Measurements from ENCODE around the gene POLN.
"Not testable (repeated sequence)": the region's sequence is repeated elsewhere in the genome, so short reads cannot be mapped to it uniquely, and the experiment has no call there.

POLN gene

DNA sequence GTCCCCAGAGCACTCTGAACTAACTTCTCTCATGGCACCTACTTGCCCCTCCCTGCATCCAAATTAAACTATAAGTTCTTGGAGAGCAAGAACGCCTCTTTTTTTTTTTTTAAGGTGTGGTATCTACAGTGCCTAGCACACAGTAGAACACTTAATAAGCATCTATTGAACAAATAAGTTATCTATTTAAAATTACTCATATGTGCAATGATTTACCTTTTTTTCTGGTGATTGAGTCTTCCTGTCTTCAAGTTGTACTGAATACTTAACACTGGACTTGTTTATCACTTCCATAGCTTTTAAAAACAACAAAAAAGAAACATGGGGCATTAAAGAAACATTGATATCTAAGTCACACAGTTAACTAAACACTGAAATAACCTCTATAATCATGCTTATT lies 29.1 kb downstream of the POLN start:
- no peak for DNase-seq

DNA sequence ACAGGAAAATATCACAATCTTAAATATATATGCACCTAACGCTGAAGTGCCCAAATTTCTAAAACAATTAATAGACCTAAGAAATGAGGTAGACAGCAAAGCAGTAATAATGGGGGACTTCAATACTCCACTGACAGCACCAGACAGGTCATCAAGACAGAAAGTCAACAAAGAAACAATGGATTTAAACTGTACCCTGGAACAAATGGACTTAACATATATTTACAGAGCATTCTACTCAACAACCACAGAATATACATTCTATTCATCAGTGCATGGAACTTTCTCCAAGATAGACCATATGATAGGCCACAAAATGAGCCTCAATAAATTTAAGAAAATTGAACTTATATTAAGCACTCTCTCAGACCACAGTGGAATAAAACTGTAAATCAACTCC lies 39.1 kb downstream of the POLN start:
- not testable (repeated sequence) for DNase-seq

DNA sequence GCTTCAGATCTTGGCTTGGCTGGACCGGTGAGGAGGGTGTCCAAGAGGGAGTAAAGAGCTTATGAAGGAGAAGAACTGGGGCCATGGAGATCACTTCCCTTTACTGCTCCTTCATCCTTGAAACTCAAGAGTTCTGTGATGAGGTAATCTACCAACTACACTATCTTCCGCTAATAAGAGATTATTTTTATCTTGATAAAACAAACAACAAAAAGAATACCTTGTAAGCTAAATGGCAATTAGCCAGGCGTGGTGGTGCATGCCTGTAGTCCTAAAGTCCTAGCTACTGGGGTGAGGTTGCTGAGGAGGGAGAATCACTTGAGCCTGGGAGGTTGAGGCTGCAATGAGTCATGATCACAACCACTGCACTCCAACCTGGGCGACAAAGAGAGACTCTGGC lies 47.4 kb downstream of the POLN start:
- DNase-seq, result no peak

DNA sequence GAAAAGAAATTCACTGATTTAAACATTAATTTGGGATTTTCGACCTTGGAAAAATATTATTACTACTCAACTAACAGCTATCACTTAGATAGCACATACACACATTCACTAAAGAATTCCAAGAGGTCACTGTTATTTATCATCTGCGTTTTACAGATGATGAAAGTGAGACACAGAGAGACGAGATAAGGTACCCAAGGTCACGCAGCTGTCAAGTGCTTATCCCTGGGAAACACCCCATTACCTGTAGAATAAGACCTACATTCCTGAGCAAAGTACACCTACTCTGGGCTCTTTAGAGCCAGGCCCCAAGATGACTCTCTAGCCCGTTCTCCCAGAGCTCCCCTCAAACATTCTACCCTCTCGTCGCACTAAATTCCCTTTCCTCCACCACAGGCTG lies 48.6 kb downstream of the POLN start:
- DNase-seq, result no peak

DNA sequence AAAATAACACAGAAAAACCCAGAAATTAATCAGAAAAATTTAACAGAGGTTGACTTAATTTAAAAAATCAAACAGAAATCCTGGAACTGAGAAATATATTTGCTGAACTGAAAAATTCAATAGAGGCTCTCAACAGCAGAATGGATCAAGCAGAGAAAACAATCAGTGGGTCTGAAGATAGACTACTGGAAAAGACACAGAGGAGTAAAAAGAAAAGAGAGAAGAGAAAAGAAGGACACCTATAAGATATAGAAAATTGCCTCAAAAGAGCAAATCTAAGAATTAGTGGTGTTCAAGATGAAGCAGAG lies 55.1 kb downstream of the POLN start:
- DNase-seq, result no peak

DNA sequence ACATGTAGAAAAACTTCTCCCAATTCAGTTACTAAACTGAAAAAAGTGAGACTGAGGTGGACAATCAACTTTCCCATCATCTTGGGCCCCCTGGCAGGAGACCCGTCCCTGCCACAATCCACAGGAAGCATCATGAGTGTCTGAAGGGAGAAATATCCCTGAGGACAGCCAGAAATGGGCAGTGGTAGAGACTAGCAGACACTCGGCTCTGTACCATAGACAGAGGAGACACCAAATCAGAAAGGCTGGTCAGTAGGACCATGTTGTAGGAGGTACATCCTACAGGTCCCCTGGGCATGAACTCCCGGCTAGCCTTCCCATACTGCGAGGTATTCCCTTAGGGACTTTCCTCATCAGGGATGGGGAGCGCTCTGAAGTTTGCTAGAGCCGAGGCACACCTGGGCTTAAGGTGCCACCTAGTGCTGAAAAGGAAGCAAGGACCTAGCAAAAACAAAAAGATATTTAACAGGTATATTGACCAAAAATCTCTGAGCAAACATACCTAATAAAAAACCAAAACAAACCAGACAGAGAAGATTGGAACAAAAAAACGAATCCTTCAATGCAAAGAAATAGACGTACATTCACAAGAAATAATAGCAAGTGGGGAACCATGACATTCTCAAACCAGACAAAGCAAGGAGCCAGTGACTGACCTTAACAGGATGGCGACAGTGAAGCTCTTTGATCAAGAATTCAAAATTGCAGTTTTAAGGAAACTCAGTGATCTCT lies 55.6 kb downstream of the POLN start:
- no peak for DNase-seq

DNA sequence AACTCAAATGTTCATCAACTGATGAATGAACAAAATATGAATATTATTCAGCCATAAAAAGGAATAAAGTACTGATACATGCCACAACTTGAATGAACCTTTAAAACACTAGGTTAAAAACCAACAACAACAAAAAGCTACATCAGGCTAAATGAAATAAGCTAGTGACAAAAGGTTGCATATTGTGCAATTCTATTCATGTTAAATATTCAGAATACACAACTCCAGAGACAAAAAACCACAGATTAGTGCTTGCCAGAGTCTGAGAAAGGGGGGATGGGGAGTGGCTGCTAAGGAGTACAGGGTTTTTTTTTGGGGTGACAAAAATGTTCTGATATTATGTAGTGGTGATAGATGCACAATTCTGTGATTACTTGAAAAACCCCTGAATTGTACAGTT lies 58.5 kb downstream of the POLN start:
- no peak for DNase-seq

DNA sequence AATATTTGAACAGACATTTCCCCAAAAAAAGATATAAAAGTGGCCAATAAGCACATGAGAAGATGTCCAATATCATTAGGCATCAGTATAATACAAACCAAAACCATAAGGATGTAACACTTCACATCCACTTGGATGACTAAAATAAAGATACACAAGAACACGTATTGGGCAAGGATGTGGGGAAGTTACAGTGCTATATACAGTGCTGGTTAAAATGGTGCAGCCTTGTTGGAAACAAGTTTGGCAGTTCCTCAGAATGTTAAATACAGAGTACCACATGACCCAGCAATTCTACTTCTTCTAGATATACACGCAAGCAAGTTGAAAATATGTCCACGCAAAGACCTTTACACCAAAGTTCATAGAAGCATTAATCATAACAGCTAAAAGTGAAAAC lies 58.9 kb downstream of the POLN start:
- DNase-seq, result no peak

DNA sequence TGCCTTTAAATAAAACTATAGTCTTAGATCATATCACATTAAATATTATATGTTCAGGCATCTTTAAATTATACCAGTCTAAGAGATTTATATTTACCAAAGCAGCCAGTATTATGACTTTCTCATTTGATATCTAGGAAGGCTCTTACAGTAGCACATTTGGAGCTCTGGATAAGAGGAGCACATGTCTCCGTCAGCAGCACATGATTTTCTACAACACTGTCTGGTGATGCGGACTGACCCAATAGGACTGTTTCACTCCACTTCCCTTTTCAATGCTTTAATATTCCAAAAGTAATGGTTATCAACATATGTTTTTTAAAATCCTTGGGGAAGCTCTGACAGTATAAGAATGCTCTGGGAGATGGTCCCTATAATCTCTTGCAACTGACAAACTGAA lies 61.5 kb downstream of the POLN start:
- no peak for DNase-seq

DNA sequence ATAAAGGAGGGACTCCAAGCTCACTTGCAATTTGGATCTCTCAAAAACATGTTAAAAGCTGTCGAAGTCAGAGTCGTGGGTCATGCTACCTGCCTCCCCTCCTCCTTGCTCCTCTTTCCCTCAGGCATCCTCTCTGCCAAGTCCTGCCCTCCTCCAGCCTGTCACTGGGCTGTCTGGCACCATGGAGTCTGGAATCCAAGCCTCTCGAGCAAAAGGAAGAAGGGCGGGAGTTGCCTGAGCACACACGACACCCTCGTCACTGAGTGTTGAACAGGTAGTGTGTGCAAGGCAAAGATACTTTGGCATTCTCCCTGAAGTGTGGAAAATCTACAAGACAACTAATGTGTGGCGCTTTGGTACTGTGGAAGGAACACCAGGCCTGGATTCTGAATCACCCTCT lies 62.2 kb downstream of the POLN start:
- DNase-seq, result no peak

DNA sequence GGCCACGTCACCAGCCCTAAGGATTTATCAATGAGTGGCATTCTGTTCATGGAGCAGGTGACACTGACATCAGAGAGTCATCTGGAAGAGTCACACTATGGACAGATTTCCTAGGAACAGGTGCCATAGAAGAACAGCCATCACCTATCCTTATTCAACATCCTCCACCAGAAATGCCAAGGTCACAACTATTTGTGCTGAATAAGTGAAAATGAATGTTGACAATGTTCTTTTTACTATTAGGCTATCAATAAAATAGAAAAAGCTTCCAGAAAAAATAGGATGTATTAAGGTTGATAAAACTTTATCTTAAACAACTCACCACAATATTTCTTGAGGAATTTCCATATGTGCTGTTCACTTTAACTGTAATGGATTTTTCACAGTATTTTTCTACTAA lies 62.9 kb downstream of the POLN start:
- no peak for DNase-seq

DNA sequence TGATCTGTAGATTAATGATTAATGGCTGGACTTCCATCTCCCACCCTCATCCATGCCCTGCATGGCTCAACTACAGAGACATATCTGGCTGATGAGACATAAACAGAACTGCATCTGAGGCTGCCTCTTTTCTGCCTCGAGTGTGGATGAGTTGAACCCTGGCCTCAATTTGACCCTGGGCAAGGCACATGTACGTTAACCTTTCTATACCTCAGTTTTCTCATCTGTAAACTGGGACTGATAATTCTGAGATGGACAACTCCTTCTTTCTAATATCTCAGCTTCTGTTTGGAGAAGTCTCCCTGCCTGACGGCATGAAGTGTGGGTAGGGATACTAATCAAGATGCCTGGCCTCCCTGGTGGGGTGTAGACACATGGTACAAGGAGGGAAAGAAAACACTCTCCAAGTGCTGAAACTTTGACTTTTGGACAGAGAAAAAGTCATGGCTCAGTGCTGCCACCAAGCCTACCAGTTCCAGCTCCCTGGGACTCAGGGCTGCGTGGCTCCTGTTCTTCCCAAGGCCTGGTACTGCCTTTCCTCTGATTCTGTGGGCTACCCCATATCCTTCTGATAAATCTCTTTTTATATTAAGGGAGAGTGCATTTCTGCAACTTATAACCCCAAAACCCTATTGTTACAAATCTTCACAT lies 64.4 kb downstream of the POLN start:
- DNase-seq, result no peak

DNA sequence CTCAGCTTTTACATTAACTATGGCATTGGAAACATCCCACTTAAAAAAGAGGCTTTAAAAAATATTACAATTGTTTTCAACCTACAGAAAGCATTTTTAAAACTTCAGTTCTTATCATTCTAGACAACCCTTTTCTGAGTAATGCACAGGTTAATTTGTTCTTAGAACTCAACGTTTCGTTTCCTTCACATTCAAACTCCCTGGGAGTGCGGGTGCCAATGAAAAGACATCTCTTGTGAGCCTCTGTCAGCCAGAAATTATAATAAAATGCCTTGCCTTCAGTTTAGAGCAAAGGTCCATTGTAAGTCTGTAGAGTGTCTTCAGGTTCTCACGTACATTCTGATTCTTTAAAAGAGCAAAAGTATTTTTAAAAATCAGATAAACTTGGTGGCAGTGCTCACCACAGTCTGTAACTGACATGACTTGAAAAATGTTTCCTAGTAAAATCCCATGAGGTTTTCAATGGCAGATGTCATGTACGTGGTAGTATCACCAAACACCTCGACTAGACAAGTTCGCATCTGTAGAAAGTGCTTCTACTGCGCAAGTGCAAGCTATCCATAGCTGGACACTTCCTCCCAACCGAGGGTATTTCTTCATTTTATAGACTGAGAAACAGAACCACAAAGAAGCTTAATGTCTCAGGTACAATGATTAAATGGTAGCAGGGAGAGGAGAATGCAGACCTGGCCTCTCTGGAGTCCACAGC lies 65.8 kb downstream of the POLN start:
- no peak for DNase-seq

DNA sequence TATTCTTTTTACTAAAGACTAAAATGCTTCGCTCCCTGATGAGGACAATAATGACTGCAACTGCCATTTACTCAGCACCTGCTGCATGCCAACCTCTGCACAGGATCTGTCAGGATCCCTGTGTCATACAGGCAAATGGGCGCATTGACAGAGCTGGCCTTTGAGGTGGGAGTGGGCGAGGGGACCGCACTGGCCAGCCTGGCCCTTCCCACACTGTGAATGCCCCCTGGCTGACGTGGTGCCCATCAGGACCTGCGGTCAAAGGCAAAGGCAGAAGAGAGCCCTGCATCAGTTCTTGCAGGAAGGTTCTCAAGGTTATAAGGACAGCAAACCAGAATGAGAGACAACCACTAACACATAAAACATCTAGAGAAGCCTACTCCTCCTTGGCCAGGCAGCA lies 67.9 kb downstream of the POLN start:
- DNase-seq, result no peak

DNA sequence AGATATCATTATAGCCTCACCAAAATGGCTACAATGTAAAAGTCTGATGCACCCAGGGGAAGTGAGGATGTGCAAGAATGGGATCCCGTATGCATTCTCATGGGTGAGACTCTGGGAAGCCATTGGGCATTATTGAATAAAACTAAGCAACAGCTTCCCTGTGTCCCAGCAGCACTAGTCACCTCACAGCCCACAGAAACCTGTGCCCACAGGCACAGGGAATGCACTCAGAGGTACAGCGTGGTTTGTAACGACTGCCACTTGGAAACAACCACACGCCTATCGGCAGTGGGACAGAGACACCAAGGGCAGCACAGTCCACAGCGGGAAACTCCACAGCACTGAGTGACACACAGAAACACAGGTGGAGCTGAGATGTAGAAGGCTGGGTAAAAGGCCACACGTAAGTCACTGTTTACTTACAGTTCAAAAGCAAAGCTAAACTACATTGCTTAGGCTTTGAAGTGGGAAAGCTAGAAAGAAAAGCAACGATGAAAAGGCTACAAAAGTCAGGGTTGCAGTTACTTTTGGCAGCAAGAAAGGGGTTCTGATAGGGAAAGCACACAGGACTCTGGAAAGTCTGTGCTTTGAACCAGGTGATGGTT lies 69.2 kb downstream of the POLN start:
- DNase-seq, result no peak

DNA sequence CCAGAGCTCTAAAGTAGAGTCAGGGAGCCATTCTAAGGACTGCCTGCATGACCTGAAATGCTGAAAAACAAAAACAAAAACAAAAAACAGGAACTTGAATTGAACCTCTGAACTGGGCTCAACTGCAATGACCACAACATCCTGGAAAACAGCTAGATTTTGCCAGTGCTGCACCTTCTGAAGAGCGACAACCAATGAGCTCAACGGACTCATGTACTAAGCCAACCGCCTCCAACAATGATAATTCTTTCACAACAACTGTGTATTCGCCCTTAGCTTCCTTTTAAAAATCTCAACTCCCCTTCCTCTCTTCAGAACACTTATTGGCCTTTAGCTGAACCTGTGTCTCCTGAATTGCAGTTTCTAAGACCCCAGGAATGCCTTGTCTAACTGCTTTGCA lies 69.8 kb downstream of the POLN start:
- DNase-seq, result no peak

DNA sequence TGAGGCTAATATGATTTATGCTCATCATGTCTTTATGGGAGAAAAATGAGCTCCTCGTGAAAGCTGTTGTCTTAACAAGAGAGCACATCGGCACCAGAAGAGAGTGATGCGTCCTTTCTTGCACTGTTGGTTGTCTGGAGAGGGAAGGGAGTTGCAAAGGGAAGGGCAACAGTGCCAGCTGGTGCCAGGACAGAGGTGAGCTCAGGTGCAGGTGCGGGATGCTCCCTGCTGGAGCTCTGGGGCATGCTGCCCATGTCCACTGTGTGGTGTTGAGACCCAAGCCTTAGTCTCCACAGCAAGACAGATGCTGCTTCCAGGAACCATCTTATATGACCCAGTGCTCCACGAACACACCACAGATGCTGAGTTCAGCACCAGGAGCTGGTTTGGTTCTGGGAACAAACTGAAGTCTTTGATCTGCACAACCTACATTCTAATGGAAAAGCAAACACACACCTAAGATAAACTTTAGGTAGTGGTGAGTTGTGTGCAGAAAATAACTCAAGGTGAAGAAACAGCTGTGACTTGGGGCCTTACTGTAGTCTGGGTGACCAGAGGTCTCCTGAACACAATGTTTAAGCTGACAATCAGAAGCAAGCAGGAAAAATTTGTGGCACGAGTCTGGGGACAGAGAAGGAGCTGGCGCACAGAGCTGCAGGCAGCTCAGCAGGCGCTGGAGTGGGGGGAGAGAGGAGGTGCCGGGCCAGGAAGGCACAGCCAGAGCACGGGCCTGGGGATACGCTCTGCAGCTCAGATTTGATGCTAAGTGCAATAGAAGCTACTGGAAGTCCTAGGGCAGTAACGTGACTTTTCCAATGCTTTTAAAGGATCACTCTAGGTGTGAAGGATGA lies 73.2 kb downstream of the POLN start:
- no peak for DNase-seq

DNA sequence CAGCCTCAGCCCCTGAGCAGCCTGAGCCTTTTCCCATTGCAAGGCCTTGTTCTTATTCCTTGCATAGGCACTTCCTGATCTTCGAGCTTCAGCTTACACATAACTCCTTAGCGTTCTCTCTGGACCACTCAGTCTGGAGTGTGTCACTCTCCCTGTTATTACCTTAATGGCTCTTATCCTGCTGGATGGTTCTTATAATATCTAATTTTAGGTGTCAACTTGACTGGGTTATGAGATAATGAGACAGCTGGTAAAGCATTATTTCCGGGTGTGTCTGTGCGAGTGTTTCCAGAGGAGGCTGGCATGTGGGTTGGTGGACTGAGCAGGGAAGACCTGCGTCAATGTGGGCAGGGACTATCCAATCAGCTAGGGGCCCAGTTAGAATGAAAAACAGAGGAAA lies 75.7 kb downstream of the POLN start:
- DNase-seq, result no peak

DNA sequence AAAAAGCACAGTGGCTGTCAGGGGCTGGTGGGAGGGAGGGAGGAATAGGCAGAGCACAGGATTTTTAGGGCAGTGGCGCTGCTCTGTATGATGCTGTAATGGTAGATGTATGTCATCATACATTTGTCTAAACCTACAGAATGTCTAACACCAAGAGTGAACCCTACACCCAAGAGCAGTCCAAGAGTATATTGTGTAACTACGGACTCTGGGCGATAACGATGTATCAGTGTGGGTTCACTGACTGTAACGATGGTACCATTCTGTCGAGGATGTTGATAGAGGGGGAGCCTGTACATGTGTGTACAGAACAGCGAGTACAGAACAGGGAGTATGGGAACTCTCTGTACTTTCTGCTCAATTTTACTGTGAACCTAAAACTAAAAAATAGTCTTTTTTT lies 76.5 kb downstream of the POLN start:
- no peak for DNase-seq

DNA sequence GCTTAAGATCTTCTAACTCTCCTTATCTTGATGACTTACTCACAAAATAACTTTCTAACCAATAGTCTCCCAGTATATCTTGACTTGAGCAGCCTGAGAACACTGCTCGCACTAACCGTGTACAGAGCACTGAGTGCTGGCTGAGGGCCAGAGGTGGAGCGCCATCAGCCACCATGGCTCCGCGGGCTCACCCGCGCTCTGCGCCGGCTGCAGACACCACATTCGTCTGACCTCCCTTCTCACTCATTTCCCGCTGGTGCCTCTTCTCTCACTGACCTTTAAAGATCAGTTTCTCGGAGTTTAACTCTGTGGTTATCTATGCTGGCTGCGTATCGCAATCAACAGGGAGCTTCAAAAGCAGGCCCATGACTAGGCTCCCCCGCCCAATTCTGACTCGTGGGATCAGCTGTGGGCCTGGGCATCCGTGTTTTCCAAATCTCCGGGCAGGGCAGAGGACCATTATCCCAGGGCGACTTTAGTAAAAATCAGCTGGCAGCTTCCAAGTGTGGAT lies 78.6 kb downstream of the POLN start:
- no peak for DNase-seq

DNA sequence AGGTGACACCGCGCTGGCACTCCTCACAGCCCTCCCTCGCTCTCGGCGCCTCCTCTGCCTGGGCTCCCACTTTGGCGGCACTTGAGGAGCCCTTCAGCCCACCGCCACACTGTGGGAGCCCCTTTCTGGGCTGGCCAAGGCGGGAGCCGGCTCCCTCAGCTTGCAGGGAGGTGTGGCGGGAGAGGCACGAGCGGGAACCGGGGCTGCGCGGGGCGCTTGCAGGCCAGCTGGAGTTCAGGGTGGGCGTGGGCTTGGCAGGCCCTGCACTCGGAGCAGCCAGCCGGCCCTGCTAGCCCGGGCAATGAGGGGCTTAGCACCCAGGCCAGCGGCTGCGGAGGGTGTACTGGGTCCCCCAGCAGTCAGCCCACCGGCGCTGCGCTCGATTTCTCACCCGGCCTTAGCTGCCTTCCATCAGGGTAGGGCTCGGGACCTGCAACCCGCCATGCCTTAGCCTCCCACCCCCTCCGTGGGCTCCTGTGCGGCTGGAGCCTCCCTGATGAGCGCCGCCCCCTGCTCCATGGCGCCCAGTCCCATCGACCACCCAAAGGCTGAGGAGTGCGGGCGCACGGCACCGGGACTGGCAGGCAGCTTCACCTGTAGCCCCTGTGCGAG lies 80.7 kb downstream of the POLN start:
- DNase-seq, result not testable (repeated sequence)

DNA sequence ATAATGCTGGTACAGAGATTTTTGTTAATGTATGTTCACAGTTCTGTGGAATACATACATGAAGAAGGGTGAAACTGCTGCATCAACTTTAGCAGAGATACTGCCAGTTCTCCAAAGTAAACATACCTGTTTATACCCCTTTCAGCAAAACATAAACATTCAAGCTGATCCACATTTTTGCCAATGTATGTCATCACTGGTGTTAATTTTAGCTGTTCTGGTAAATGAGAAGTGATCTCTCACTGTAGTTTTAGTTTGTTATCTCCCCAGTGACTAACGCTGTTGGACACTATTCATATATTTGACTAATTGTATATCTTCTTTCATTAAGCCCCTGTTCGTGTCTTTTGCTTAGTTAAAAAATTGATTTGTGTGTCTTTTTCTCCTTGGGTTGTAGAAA lies 82.0 kb downstream of the POLN start:
- no peak for DNase-seq

DNA sequence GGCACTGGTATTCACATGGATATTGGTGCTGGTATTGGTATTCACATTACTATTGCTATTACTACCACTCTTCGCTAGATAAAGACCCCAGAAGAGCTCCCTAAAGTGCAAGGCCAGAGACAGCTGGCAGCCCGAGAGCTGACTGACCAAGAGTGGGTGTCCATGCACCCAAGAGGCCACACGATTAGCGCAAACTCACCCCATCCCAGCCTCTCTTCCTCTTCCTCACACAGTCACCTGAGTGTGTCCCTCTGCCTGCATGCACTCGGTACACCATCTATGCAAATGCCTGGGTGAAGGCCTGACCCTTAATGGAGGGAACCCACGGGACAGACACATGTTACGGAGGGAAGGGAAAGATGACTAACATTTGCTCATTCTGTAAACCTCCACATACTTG lies 86.7 kb downstream of the POLN start:
- no peak for DNase-seq

Measured in NCI-H446 treated with DMSO at 0.1 percent for 48 hours (cell line).